Adrenal gland (tissue), 12 donors: Measurements from ENCODE around the gene IL31. TPM values are rescaled to one million over a fixed set of nuclear protein-coding genes. Genes with fewer than 3 reads are reported as not detected.

Source experiments
- DNase-seq, 7 donors: peaks; one replicate each; pipeline ENCODE4 v3.0.0-alpha.2; 2019 to 2020
- H3K27ac ChIP-seq, 5 donors: fragments of 200-600 bp; sonication (generic) in 4 of 5; 1 replicate in 3 of 5; 2 replicates in 2 of 5; pipeline versions ENCODE4 v1.5.1 to v1.8.0; 2016 to 2020; ENCODE audit warnings: mild to moderate bottlenecking in 1 of 5
- H3K27me3 ChIP-seq: fragments of 200-600 bp; 2 replicates; pipeline ENCODE4 v1.8.0; 2021
- H3K36me3 ChIP-seq, 2 donors: fragments of 200-600 bp; replicated peaks in 1 of 2; 1 replicate in 1 of 2; 2 replicates in 1 of 2; pipeline versions ENCODE4 v1.5.1 to v1.8.0; 2018 to 2022
- H3K4me1 ChIP-seq, 2 donors: fragments of 200-600 bp; replicated peaks in 1 of 2; 1 replicate in 1 of 2; 2 replicates in 1 of 2; pipeline versions ENCODE4 v1.5.1 to v1.8.0; 2018 to 2021
- H3K4me3 ChIP-seq, 4 donors: fragments of 200-600 bp; sonication (generic) in 3 of 4; one replicate each; pipeline ENCODE4 v1.5.1; 2016 to 2018
- H3K9me3 ChIP-seq, 3 donors: fragments of 200-600 bp; sonication (generic) in 1 of 3; replicated peaks in 1 of 3; 1 replicate in 2 of 3; 2 replicates in 1 of 3; pipeline versions ENCODE4 v1.5.1 to v1.8.0; 2016 to 2021
- CTCF ChIP-seq, 6 experiments: fragments of 450-650 bp in 4 of 6; fragments of 200-600 bp in 2 of 6; sonication (generic) in 1 of 6; IDR thresholded peaks; 1 replicate in 5 of 6; 2 replicates in 1 of 6; pipeline versions ENCODE4 v1.5.1 to v1.8.0; 2016 to 2021; ENCODE audit warnings: antibody characterized with exemption in 6 of 6, mild to moderate bottlenecking in 2 of 6, moderate library complexity in 1 of 6
- POLR2A ChIP-seq, 2 donors: fragments of 450-650 bp; IDR thresholded peaks; one replicate each; pipeline ENCODE4 v1.6.1; 2017; ENCODE audit warnings: antibody characterized with exemption in 2 of 2, mild to moderate bottlenecking in 2 of 2, moderate library complexity in 1 of 2
- WGBS, 4 donors: extraction: QIAGEN DNeasy Blood & Tissue Kit in 2 of 4; methylation state at CpG; one replicate each; pipeline versions ENCODE4 v1.1.5 to v1.1.7; 2013 to 2017; 5-methylcytosine and 5-hydroxymethylcytosine counted together
- intact Hi-C, 2 donors: fragments of 100-400 bp; cut with DNase I; formaldehyde crosslinking; loops; one replicate each; pipeline versions ENCODE4 v1.14.1 to v1.15.0; 2022 to 2023
- polyA plus RNA-seq, 3 donors: library from polyadenylated mRNA; stranded (reverse); fragments of 200-250 nt in 2 of 3; fragments of 350-450 nt in 1 of 3; fragmentation: Illumina TruSeq in 1 of 3; extraction: RNeasy Lipid Tissue Mini Kit (QIAGEN cat#74804) in 1 of 3; gene quantifications; one replicate each; pipeline ENCODE4 v1.2.3, GENCODE V29; 2013 to 2014
- total RNA-seq, 9 donors: library from RNA; depleted of rRNA in 4 of 9; stranded (reverse); fragments of >200 nt in 4 of 9; fragments of 120-200 nt in 1 of 9; fragmentation: NEBNext Ultra II Directional in 1 of 9; extraction: Animal tissue kit (Norgen Biotek cat#: 25700) in 1 of 9; gene quantifications; one replicate each; pipeline versions ENCODE4 v1.1.0 to v1.2.4, GENCODE V29; 2013 to 2023
- donor health status: healthy with polysubstance abuse.
- donor health status: Bipolar disorder and iron deficiency.
- donor health status: DM: yes; HTN: yes; CAD: no.
- donor health status: DM: no; HTN: no; CAD: no.
- donor health status: DM: no; HTN: no; CAD: no.
- donor health status: DM: yes; HTN: yes; CAD: no.

IL31 gene
- total and polyA plus RNA-seq, 12 donors: not detected

- DNase-seq: no peak
- peaks cover 0 to 84% of the 10 kb centered on the region in 2 donors for H3K36me3 ChIP-seq
- no peaks in the 10 kb centered on the region for H3K27me3 ChIP-seq
- intact Hi-C loops: no loop called here
- no peak overlapping the region for H3K4me3 ChIP-seq
- no peaks in the 10 kb centered on the region for H3K4me1 ChIP-seq
- TF ChIP-seq CTCF (IDR thresholded peaks at IDR 0.05) (no peak), POLR2A (IDR thresholded peaks at IDR 0.05) (no peak)
- no peaks in the 10 kb centered on the region for H3K9me3 ChIP-seq
- 81 to 93% (median 88%) methylated on average over 8 of the region's 8 CpGs for WGBS, 4 donors
- H3K27ac ChIP-seq: no peak overlapping the region
Observed at GRCh38 chr12:122139941-122140340, 34.1 kb downstream of the IL31 start.

- no peaks in the 10 kb centered on the region for H3K9me3 ChIP-seq
- H3K4me1 ChIP-seq: no peaks in the 10 kb centered on the region
- H3K36me3 ChIP-seq: peaks cover 0 to 90% of the 10 kb centered on the region in 2 donors
- intact Hi-C loops: no loop called here
- no peak for DNase-seq
- WGBS, 4 donors: 90 to 96% (median 93%) methylated on average over 9 to 15 of the region's 15 CpGs
- no peak overlapping the region for H3K4me3 ChIP-seq
- no peak overlapping the region for H3K27ac ChIP-seq
- no peak for TF ChIP-seq CTCF (IDR thresholded peaks at IDR 0.05)
- no peak for TF ChIP-seq POLR2A (IDR thresholded peaks at IDR 0.05)
- H3K27me3 ChIP-seq: no peaks in the 10 kb centered on the region
Observed at GRCh38 chr12:122139266-122139665, 34.8 kb downstream of the IL31 start.

- Histone ChIP-seq H3K4me3 (no peak overlapping the region), H3K27me3 (no peaks in the 10 kb centered on the region), H3K27ac (no peak overlapping the region), H3K36me3 (peaks cover 0 to 90% of the 10 kb centered on the region in 2 donors), H3K4me1 (no peaks in the 10 kb centered on the region), H3K9me3 (no peaks in the 10 kb centered on the region)
- no peak for DNase-seq
- WGBS, 4 donors: 89 to 93% (median 92%) methylated on average over 11 of the region's 11 CpGs
- TF ChIP-seq POLR2A (IDR thresholded peaks at IDR 0.05): no peak
- no peak for TF ChIP-seq CTCF (IDR thresholded peaks at IDR 0.05)
- intact Hi-C loops: no loop called here
Observed at GRCh38 chr12:122138616-122139015, 35.4 kb downstream of the IL31 start.

GRCh38 chr12:122138181-122138580 lies 35.8 kb downstream of the IL31 start:
- no peaks in the 10 kb centered on the region for H3K9me3 ChIP-seq
- intact Hi-C loops: no loop called here
- H3K4me3 ChIP-seq: no peak overlapping the region
- WGBS, 4 donors: 72 to 94% (median 92%) methylated on average over 3 to 11 of the region's 11 CpGs
- TF ChIP-seq POLR2A (IDR thresholded peaks at IDR 0.05): no peak
- no peak for TF ChIP-seq CTCF (IDR thresholded peaks at IDR 0.05)
- DNase-seq: no peak
- H3K27me3 ChIP-seq: no peaks in the 10 kb centered on the region
- no peaks in the 10 kb centered on the region for H3K4me1 ChIP-seq
- peaks cover 0 to 90% of the 10 kb centered on the region in 2 donors for H3K36me3 ChIP-seq
- no peak overlapping the region for H3K27ac ChIP-seq
